NCI-H1930 (cell line): ENCODE results near the gene RNF144B.
"Not testable (repeated sequence)": the region's sequence is repeated elsewhere in the genome, so short reads cannot be mapped to it uniquely, and the experiment has no call there.

Experiments
- DNase-seq, 2 experiments: peaks; one replicate each; lab custom pipeline; 2025; lab: John Stamatoyannopoulos, UW

The RNF144B gene

GRCh38 chr6:18371656-18372055 lies 15.5 kb upstream of the RNF144B start:
- no peak for DNase-seq

GRCh38 chr6:18380158-18380836 lies 6.9 kb upstream of the RNF144B start:
- DNase-seq, result no peak

- no peak for DNase-seq
These were observed 6.3 kb upstream of the RNF144B start for GRCh38 chr6:18380851-18381250.

GRCh38 chr6:18383441-18383840 lies 3.7 kb upstream of the RNF144B start:
- DNase-seq, result no peak

GRCh38 chr6:18384621-18385020 lies 2.5 kb upstream of the RNF144B start:
- DNase-seq, result no peak

- no peak for DNase-seq
These were observed 713 bp upstream of the RNF144B start for GRCh38 chr6:18386298-18386976.

- no peak for DNase-seq
These were observed 1.1 kb downstream of the RNF144B start for GRCh38 chr6:18388271-18388670.

GRCh38 chr6:18388942-18389341 lies 1.8 kb downstream of the RNF144B start:
- no peak for DNase-seq

- DNase-seq, result no peak
These were observed 2.3 kb downstream of the RNF144B start for GRCh38 chr6:18389479-18389878.

- no peak for DNase-seq
These were observed 3.3 kb downstream of the RNF144B start for GRCh38 chr6:18390476-18390875.

- no peak for DNase-seq
These were observed 3.9 kb downstream of the RNF144B start for GRCh38 chr6:18391023-18391422.

- DNase-seq, result no peak
These were observed 5.3 kb downstream of the RNF144B start for GRCh38 chr6:18392346-18392877.

GRCh38 chr6:18393698-18394097 lies 6.5 kb downstream of the RNF144B start:
- DNase-seq, result no peak

- DNase-seq, result no peak
These were observed 8.2 kb downstream of the RNF144B start for GRCh38 chr6:18395177-18395855.

- no peak for DNase-seq
These were observed 8.7 kb downstream of the RNF144B start for GRCh38 chr6:18395856-18396197.

GRCh38 chr6:18397701-18398100 lies 10.6 kb downstream of the RNF144B start:
- no peak for DNase-seq

- DNase-seq, result not testable (repeated sequence)
These were observed 11.1 kb downstream of the RNF144B start for GRCh38 chr6:18398225-18398624.

- DNase-seq, result no peak
These were observed 13.8 kb downstream of the RNF144B start for GRCh38 chr6:18400831-18401446.

- not testable (repeated sequence) for DNase-seq
These were observed 17.8 kb downstream of the RNF144B start for GRCh38 chr6:18404965-18405364.

- no peak for DNase-seq
These were observed 18.5 kb downstream of the RNF144B start for GRCh38 chr6:18405477-18406293.

GRCh38 chr6:18406955-18407749 lies 20.0 kb downstream of the RNF144B start:
- no peak for DNase-seq
